ENCODE measurements around the gene NCAPG2. TPM values are rescaled to one million over a fixed set of nuclear protein-coding genes. Genes with fewer than 3 reads are reported as not detected.

The NCAPG2 gene
- total RNA-seq, 1 experiment from 2014 or later = 67.3 TPM

GRCh38 chr7:158596309-158596708 lies 108.3 kb downstream of the NCAPG2 start:
- no peaks in the 10 kb centered on the region for H3K4me1 ChIP-seq
- H3K9me3 ChIP-seq = peaks cover 23% of the 10 kb centered on the region
- H3K4me1 Mint-ChIP-seq (ENCODE audit: low read depth, unreplicated experiment) = no peaks in the 10 kb centered on the region
- no peak overlapping the region for H3K4me3 Mint-ChIP-seq (ENCODE audit: unreplicated experiment)
- ChIA-PET POLR2A (no interaction called here), CTCF (no interaction called here)
- no peaks in the 10 kb centered on the region for H3K27me3 Mint-ChIP-seq (ENCODE audit: insufficient read depth, unreplicated experiment)
- intact Hi-C loops (cut with micrococcal nuclease; ENCODE audit: unreplicated experiment) = no loop called here
- H3K27ac Mint-ChIP-seq (ENCODE audit: unreplicated experiment) = no peak overlapping the region
- BruUV-seq (replicated peaks) = no TSS peak
- TF ChIP-seq CTCF (IDR thresholded peaks at IDR 0.05; ENCODE audit: insufficient read depth in 1 of 2, low read depth in 1 of 2, low read length in 1 of 2, severe bottlenecking in 1 of 2, unreplicated experiment in 1 of 2) = no peak
- no peaks in the 10 kb centered on the region for H3K27me3 ChIP-seq (replicated peaks; ENCODE audit: control insufficient read depth, insufficient read depth, low read length)
- no peaks in the 10 kb centered on the region for H3K9me3 Mint-ChIP-seq (ENCODE audit: unreplicated experiment)
- no peak overlapping the region for H3K4me3 ChIP-seq (ENCODE audit: low read depth, low read length)
- no peak for DNase-seq
- peaks cover 4% of the 10 kb centered on the region for H3K36me3 Mint-ChIP-seq (ENCODE audit: insufficient read depth, unreplicated experiment)
- no peaks in the 10 kb centered on the region for H3K36me3 ChIP-seq (ENCODE audit: control insufficient read depth, insufficient read depth, low read length)

GRCh38 chr7:158595068-158595467 lies 109.5 kb downstream of the NCAPG2 start:
- no peak for TF ChIP-seq CTCF (IDR thresholded peaks at IDR 0.05; ENCODE audit: insufficient read depth in 1 of 2, low read depth in 1 of 2, low read length in 1 of 2, severe bottlenecking in 1 of 2, unreplicated experiment in 1 of 2)
- no peaks in the 10 kb centered on the region for H3K9me3 Mint-ChIP-seq (ENCODE audit: unreplicated experiment)
- ChIA-PET CTCF (no interaction called here), POLR2A (no interaction called here)
- DNase-seq = no peak
- no TSS peak for BruUV-seq (replicated peaks)
- no peak overlapping the region for H3K27ac Mint-ChIP-seq (ENCODE audit: unreplicated experiment)
- no peak overlapping the region for H3K4me3 Mint-ChIP-seq (ENCODE audit: unreplicated experiment)
- H3K27me3 Mint-ChIP-seq (ENCODE audit: insufficient read depth, unreplicated experiment) = no peaks in the 10 kb centered on the region
- H3K4me1 Mint-ChIP-seq (ENCODE audit: low read depth, unreplicated experiment) = no peaks in the 10 kb centered on the region
- intact Hi-C loops (cut with micrococcal nuclease; ENCODE audit: unreplicated experiment) = no loop called here
- peaks cover 23% of the 10 kb centered on the region for H3K9me3 ChIP-seq
- H3K4me1 ChIP-seq = peaks cover 9% of the 10 kb centered on the region
- no peaks in the 10 kb centered on the region for H3K27me3 ChIP-seq (replicated peaks; ENCODE audit: control insufficient read depth, insufficient read depth, low read length)
- H3K36me3 Mint-ChIP-seq (ENCODE audit: insufficient read depth, unreplicated experiment) = no peaks in the 10 kb centered on the region
- no peak overlapping the region for H3K4me3 ChIP-seq (ENCODE audit: low read depth, low read length)
- H3K36me3 ChIP-seq (ENCODE audit: control insufficient read depth, insufficient read depth, low read length) = no peaks in the 10 kb centered on the region

GRCh38 chr7:158592541-158592940 lies 112.1 kb downstream of the NCAPG2 start:
- no peaks in the 10 kb centered on the region for H3K27me3 Mint-ChIP-seq (ENCODE audit: insufficient read depth, unreplicated experiment)
- no peak for DNase-seq
- no peaks in the 10 kb centered on the region for H3K27me3 ChIP-seq (replicated peaks; ENCODE audit: control insufficient read depth, insufficient read depth, low read length)
- no peaks in the 10 kb centered on the region for H3K36me3 Mint-ChIP-seq (ENCODE audit: insufficient read depth, unreplicated experiment)
- H3K4me1 Mint-ChIP-seq (ENCODE audit: low read depth, unreplicated experiment) = no peaks in the 10 kb centered on the region
- peaks cover 11% of the 10 kb centered on the region for H3K4me1 ChIP-seq
- no peak overlapping the region for H3K4me3 ChIP-seq (ENCODE audit: low read depth, low read length)
- no peak overlapping the region for H3K27ac Mint-ChIP-seq (ENCODE audit: unreplicated experiment)
- ChIA-PET POLR2A (no interaction called here), CTCF (no interaction called here)
- H3K9me3 ChIP-seq = peaks cover 23% of the 10 kb centered on the region
- intact Hi-C loops (cut with micrococcal nuclease; ENCODE audit: unreplicated experiment) = no loop called here
- no TSS peak for BruUV-seq (replicated peaks)
- no peaks in the 10 kb centered on the region for H3K9me3 Mint-ChIP-seq (ENCODE audit: unreplicated experiment)
- TF ChIP-seq CTCF (IDR thresholded peaks at IDR 0.05; ENCODE audit: insufficient read depth in 1 of 2, low read depth in 1 of 2, low read length in 1 of 2, severe bottlenecking in 1 of 2, unreplicated experiment in 1 of 2) = no peak
- H3K4me3 Mint-ChIP-seq (ENCODE audit: unreplicated experiment) = no peak overlapping the region
- no peaks in the 10 kb centered on the region for H3K36me3 ChIP-seq (ENCODE audit: control insufficient read depth, insufficient read depth, low read length)

Measured in Caco-2 (cell line).